IMR-90 (cell line): ENCODE data around the gene KCTD18. TPM values are rescaled to one million over a fixed set of nuclear protein-coding genes. Genes with fewer than 3 reads are reported as not detected.

Experiments used
- ATAC-seq: fragments of 200-7000 bp; cut with Tn5 transposase; 2 replicates; pipeline ENCODE4 v1.9.1; 2020; ENCODE audit warnings: low read depth, mild to moderate bottlenecking, moderate library complexity
- BruUV-seq: library from RNA; stranded (reverse); fragments of 400-500 nt; replicated peaks from 2 replicates; lab custom pipeline; 2021; lab: Mats Ljungman, UMichigan
- CTCF ChIA-PET: fragments of 300-600 bp; formaldehyde crosslinking; extraction: SDS; loops from one replicate; lab custom pipeline; 2021; ENCODE audit warnings: antibody characterized with exemption; lab: Yijun Ruan, JAX
- POLR2A ChIA-PET: fragments of 300-600 bp; sonication (Branson Sonifier 250); formaldehyde crosslinking; loops from one replicate; lab custom pipeline; 2022; ENCODE audit warnings: antibody characterized with exemption; ENCODE audit not compliant: unreplicated experiment; lab: Charles Lee
- DNase-seq: peaks from one replicate; pipeline ENCODE4 v3.0.0; 2013
- H2AFZ ChIP-seq: replicated peaks from 2 replicates; pipeline ENCODE3; 2013; ENCODE audit warnings: low read length, mild to moderate bottlenecking; ENCODE audit not compliant: poor library complexity
- H2AK5ac ChIP-seq: 2 replicates; pipeline ENCODE4 v1.6.1; 2013; ENCODE audit warnings: low read depth, low read length, inconsistent platforms
- H2AK9ac ChIP-seq: replicated peaks from 2 replicates; pipeline ENCODE3; 2013; ENCODE audit warnings: mild to moderate bottlenecking, low read depth, low read length, moderate library complexity; ENCODE audit not compliant: poor library complexity
- H2BK120ac ChIP-seq: 2 replicates; pipeline ENCODE4 v1.6.1; 2013; ENCODE audit warnings: low read depth, low read length, inconsistent platforms
- H2BK15ac ChIP-seq: 3 replicates; pipeline ENCODE4 v1.6.1; 2013; ENCODE audit warnings: low read depth, low read length, inconsistent platforms
- H2BK20ac ChIP-seq: 2 replicates; pipeline ENCODE4 v1.6.1; 2013; ENCODE audit warnings: low read depth, mild to moderate bottlenecking, inconsistent platforms, low read length, moderate library complexity
- H2BK5ac ChIP-seq: 2 replicates; pipeline ENCODE4 v1.6.1; 2013; ENCODE audit warnings: mild to moderate bottlenecking, low read depth, low read length, inconsistent platforms; ENCODE audit not compliant: poor library complexity, severe bottlenecking
- H3K14ac ChIP-seq: replicated peaks from 2 replicates; pipeline ENCODE4 v1.6.1; 2013; ENCODE audit warnings: low read depth, low read length, inconsistent platforms
- H3K18ac ChIP-seq: 2 replicates; pipeline ENCODE4 v1.6.1; 2013; ENCODE audit warnings: low read depth, low read length, control low read depth
- H3K23ac ChIP-seq: 2 replicates; pipeline ENCODE4 v1.6.1; 2013; ENCODE audit warnings: low read depth, low read length, inconsistent platforms
- H3K27ac ChIP-seq: 2 replicates; pipeline ENCODE4 v1.5.1; 2013; ENCODE audit warnings: mild to moderate bottlenecking, control low read depth, low read length; ENCODE audit not compliant: insufficient read depth
- H3K27me3 ChIP-seq: 2 replicates; pipeline ENCODE4 v1.6.1; 2013; ENCODE audit warnings: low read length; ENCODE audit not compliant: control insufficient read depth, insufficient read depth
- H3K36me3 ChIP-seq: 2 replicates; pipeline ENCODE4 v1.6.1; 2013; ENCODE audit warnings: low read length, mixed read lengths; ENCODE audit not compliant: control insufficient read depth, insufficient read depth
- H3K4ac ChIP-seq: 2 replicates; pipeline ENCODE4 v1.6.1; 2013; ENCODE audit warnings: low read depth, low read length, inconsistent platforms
- H3K4me1 ChIP-seq: 2 replicates; pipeline ENCODE4 v1.6.1; 2013; ENCODE audit warnings: low read length, mixed read lengths; ENCODE audit not compliant: control insufficient read depth, insufficient read depth
- H3K4me2 ChIP-seq: 2 replicates; pipeline ENCODE4 v1.6.1; 2013; ENCODE audit warnings: low read depth, mild to moderate bottlenecking, control low read depth, low read length, moderate library complexity
- H3K4me3 ChIP-seq: 2 replicates; pipeline ENCODE4 v1.5.1; 2013; ENCODE audit warnings: low read depth, mild to moderate bottlenecking, control low read depth, low read length, moderate library complexity; ENCODE audit not compliant: insufficient read depth
- H3K56ac ChIP-seq: 2 replicates; pipeline ENCODE4 v1.6.1; 2013; ENCODE audit warnings: low read length, inconsistent platforms; ENCODE audit not compliant: insufficient read depth; ENCODE audit errors: extremely low read depth
- H3K79me1 ChIP-seq, 2 experiments: 2 replicates each; pipeline ENCODE4 v1.6.1; 2013; ENCODE audit warnings: low read length in 2 of 2, inconsistent platforms in 1 of 2, low read depth in 1 of 2
- H3K9ac ChIP-seq: 2 replicates; pipeline ENCODE4 v1.6.1; 2013; ENCODE audit warnings: low read depth, low read length, control low read depth
- H3K9me1 ChIP-seq: 2 replicates; pipeline ENCODE4 v1.6.1; 2013; ENCODE audit warnings: low read length, inconsistent platforms; ENCODE audit not compliant: insufficient read depth
- H3K9me3 ChIP-seq: 2 replicates; pipeline ENCODE4 v1.6.1; 2013; ENCODE audit warnings: low read length; ENCODE audit not compliant: control insufficient read depth, insufficient read depth
- H4K20me1 ChIP-seq: 2 replicates; pipeline ENCODE4 v1.6.1; 2013; ENCODE audit warnings: low read length, inconsistent platforms; ENCODE audit not compliant: insufficient read depth
- H4K5ac ChIP-seq: 2 replicates; pipeline ENCODE4 v1.6.1; 2013; ENCODE audit warnings: mild to moderate bottlenecking, low read depth, low read length, control low read depth
- H4K8ac ChIP-seq, 2 experiments: 2 replicates each; pipeline ENCODE4 v1.6.1; 2013; ENCODE audit warnings: low read depth in 2 of 2, low read length in 2 of 2, control low read depth in 1 of 2, inconsistent platforms in 1 of 2
- H4K91ac ChIP-seq: 2 replicates; pipeline ENCODE4 v1.6.1; 2013; ENCODE audit warnings: low read depth, low read length, inconsistent platforms; ENCODE audit not compliant: insufficient read depth
- BHLHE40 ChIP-seq: fragments of 150-350 bp; IDR thresholded peaks from 2 replicates; pipeline ENCODE4 v1.6.1; 2016; ENCODE audit warnings: mild to moderate bottlenecking, low read depth, low read length
- CEBPB ChIP-seq: IDR thresholded peaks from 2 replicates; pipeline ENCODE4 v1.6.1; 2012; ENCODE audit warnings: low read depth, low read length, improper control_type of control experiment
- CHD1 ChIP-seq: IDR thresholded peaks from 2 replicates; pipeline ENCODE4 v1.6.1; 2012; ENCODE audit warnings: low read depth, low read length, improper control_type of control experiment
- FOS ChIP-seq: fragments of 150-350 bp; IDR thresholded peaks from 2 replicates; pipeline ENCODE4 v1.6.1; 2016; ENCODE audit warnings: low read depth, low read length
- MAFK ChIP-seq: IDR thresholded peaks from 2 replicates; pipeline ENCODE4 v1.6.1; 2012; ENCODE audit warnings: low read depth, low read length, improper control_type of control experiment
- MAZ ChIP-seq: IDR thresholded peaks from 2 replicates; pipeline ENCODE4 v1.6.1; 2012; ENCODE audit warnings: low read depth, mild to moderate bottlenecking, low read length, improper control_type of control experiment, moderate library complexity, borderline replicate concordance
- NFE2L2 ChIP-seq: fragments of 150-350 bp; IDR thresholded peaks from 2 replicates; pipeline ENCODE4 v1.6.1; 2016; ENCODE audit warnings: low read depth, mild to moderate bottlenecking, low read length
- POLR2A ChIP-seq: IDR thresholded peaks from 2 replicates; pipeline ENCODE4 v1.6.1; 2012; ENCODE audit warnings: mild to moderate bottlenecking, low read depth, low read length
- RAD21 ChIP-seq: IDR thresholded peaks from 2 replicates; pipeline ENCODE4 v1.6.1; 2012; ENCODE audit warnings: low read length, improper control_type of control experiment
- RCOR1 ChIP-seq: IDR thresholded peaks from 2 replicates; pipeline ENCODE4 v1.6.1; 2012; ENCODE audit warnings: mild to moderate bottlenecking, low read length, improper control_type of control experiment; ENCODE audit not compliant: insufficient replicate concordance
- RFX5 ChIP-seq: IDR thresholded peaks from 2 replicates; pipeline ENCODE4 v1.8.0; 2012; ENCODE audit warnings: low read depth, mild to moderate bottlenecking, low read length, moderate library complexity
- SMC3 ChIP-seq: fragments of 150-350 bp; IDR thresholded peaks from 2 replicates; pipeline ENCODE4 v1.6.1; 2016; ENCODE audit warnings: low read depth, mild to moderate bottlenecking, antibody characterized with exemption, low read length, moderate library complexity
- WGBS, 2 experiments: methylation state at CpG; one replicate each; pipeline versions ENCODE4 v1.1.5 to v1.1.7; 2013; ENCODE audit warnings: missing lambda C conversion rate in 2 of 2; ENCODE audit not compliant: insufficient read length in 1 of 2; ENCODE audit errors: extremely low coverage in 2 of 2; 5-methylcytosine and 5-hydroxymethylcytosine counted together
- dilution Hi-C: fragments of 300-500 bp; cut with HindIII; formaldehyde crosslinking; loops from one replicate; pipeline ENCODE4 v1.14.3; 2018; ENCODE audit warnings: low sequenced_read_pairs; ENCODE audit not compliant: unreplicated experiment
- in situ Hi-C: fragments of 300-500 bp; cut with MboI; formaldehyde crosslinking; loops from 3 replicates; pipeline ENCODE4 v1.14.3; 2019; ENCODE audit warnings: low sequenced_read_pairs, inconsistent platforms, mixed read lengths
- intact Hi-C: fragments of 100-400 bp; cut with micrococcal nuclease; formaldehyde crosslinking; loops from 2 replicates; pipeline ENCODE4 v1.10.0; 2022
- polyA plus RNA-seq, 3 experiments: library from polyadenylated mRNA; depleted of rRNA; stranded (reverse); fragments of >200 nt; gene quantifications; 2 replicates each; pipeline ENCODE4 v1.2.3, GENCODE V29; 2012; ENCODE audit warnings: low replicate concordance in 1 of 3
- total RNA-seq: library from RNA; depleted of rRNA; stranded (reverse); fragments of >200 nt; gene quantifications from 2 replicates; pipeline ENCODE4 v1.2.3, GENCODE V29; 2012
- TF ChIP-seq, protein P1 (sequence below): fragments of 150-350 bp; IDR thresholded peaks from 2 replicates; pipeline ENCODE4 v1.6.1; 2016; ENCODE audit warnings: low read depth, mild to moderate bottlenecking, low read length, moderate library complexity, borderline replicate concordance
- TF ChIP-seq, protein P2 (sequence below): conservative IDR thresholded peaks from 2 replicates; pipeline ENCODE4 v1.5.1; 2012; ENCODE audit warnings: mild to moderate bottlenecking, low read depth, low read length, improper control_type of control experiment
- TF ChIP-seq, protein P3 (sequence below): fragments of 150-350 bp; IDR thresholded peaks from 2 replicates; pipeline ENCODE4 v1.6.1; 2017; ENCODE audit warnings: mild to moderate bottlenecking, antibody characterized with exemption, low read length, low read depth

The KCTD18 gene
- total and polyA plus RNA-seq, 2 of the 4 experiments (the other 2 are of a cell fraction) = 6.7 to 10.4 TPM

DNA sequence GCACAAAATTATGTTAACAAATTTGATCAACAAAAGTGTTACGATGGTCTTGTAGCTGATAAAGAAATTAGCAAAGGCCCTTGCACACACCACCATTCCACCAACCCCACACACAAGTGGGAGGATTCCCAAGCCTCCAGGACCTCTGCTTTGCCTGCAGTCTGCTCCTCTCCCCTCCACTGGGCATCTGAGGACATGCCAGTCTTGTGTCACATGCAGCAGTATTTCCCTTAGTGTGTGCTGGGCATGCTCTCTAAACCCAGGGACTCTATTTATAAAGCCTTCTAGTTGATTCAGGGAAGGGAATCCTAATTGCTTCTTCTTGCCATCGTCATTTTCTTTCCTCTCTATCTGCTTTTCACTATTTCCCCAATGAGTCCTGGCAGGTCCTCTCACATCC is 53.3 kb downstream of the KCTD18 start:
- DNase-seq (no peak), ATAC-seq (no peak)
- POLR2A ChIA-PET = no interaction called here
- Histone ChIP-seq H3K9me3 (no peaks in the 10 kb centered on the region), H3K56ac (no peak overlapping the region), H2AFZ (no peak overlapping the region), H3K79me1 (peaks cover 12 to 51% of the 10 kb centered on the region in 2 experiments), H3K27me3 (no peaks in the 10 kb centered on the region), H3K27ac (no peak overlapping the region), H3K9me1 (peaks cover 19% of the 10 kb centered on the region), H2AK9ac (no peak overlapping the region), H3K36me3 (peaks cover 20% of the 10 kb centered on the region), H2BK120ac (no peak overlapping the region), H4K20me1 (peaks cover 12% of the 10 kb centered on the region), H3K18ac (no peak overlapping the region), H2AK5ac (no peak overlapping the region), H3K4me1 (peaks cover 10% of the 10 kb centered on the region), H2BK15ac (no peak overlapping the region), H3K4me2 (no peak overlapping the region), H4K91ac (0 out of 2 replicates have a peak overlapping the region, but pooled peaks have one; percentile 16), H4K8ac (no peak overlapping the region), H3K23ac (no peak overlapping the region), H3K4me3 (no peak overlapping the region), H2BK5ac (peak overlapping the region; percentile 47), H3K14ac (no peak overlapping the region), H2BK20ac (no peak overlapping the region), H3K9ac (no peak overlapping the region), H4K5ac (no peak overlapping the region; the same call in 1 of the 2 replicates), H3K4ac (no peak overlapping the region)
- intact Hi-C loops = no loop called here
- in situ Hi-C loops = no loop called here
- TF ChIP-seq SMC3 = no peak
- no peak for TF ChIP-seq FOS
- no peak for TF ChIP-seq BHLHE40
- no peak for TF ChIP-seq POLR2A
- TF ChIP-seq CHD1 = no peak
- TF ChIP-seq RFX5 = no peak
- TF ChIP-seq, protein P1, sequence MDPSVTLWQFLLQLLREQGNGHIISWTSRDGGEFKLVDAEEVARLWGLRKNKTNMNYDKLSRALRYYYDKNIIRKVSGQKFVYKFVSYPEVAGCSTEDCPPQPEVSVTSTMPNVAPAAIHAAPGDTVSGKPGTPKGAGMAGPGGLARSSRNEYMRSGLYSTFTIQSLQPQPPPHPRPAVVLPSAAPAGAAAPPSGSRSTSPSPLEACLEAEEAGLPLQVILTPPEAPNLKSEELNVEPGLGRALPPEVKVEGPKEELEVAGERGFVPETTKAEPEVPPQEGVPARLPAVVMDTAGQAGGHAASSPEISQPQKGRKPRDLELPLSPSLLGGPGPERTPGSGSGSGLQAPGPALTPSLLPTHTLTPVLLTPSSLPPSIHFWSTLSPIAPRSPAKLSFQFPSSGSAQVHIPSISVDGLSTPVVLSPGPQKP = no peak
- TF ChIP-seq MAZ = no peak
- no peak for TF ChIP-seq RAD21
- no peak for TF ChIP-seq MAFK
- TF ChIP-seq CEBPB = no peak
- no peak for TF ChIP-seq NFE2L2
- TF ChIP-seq, protein P2, sequence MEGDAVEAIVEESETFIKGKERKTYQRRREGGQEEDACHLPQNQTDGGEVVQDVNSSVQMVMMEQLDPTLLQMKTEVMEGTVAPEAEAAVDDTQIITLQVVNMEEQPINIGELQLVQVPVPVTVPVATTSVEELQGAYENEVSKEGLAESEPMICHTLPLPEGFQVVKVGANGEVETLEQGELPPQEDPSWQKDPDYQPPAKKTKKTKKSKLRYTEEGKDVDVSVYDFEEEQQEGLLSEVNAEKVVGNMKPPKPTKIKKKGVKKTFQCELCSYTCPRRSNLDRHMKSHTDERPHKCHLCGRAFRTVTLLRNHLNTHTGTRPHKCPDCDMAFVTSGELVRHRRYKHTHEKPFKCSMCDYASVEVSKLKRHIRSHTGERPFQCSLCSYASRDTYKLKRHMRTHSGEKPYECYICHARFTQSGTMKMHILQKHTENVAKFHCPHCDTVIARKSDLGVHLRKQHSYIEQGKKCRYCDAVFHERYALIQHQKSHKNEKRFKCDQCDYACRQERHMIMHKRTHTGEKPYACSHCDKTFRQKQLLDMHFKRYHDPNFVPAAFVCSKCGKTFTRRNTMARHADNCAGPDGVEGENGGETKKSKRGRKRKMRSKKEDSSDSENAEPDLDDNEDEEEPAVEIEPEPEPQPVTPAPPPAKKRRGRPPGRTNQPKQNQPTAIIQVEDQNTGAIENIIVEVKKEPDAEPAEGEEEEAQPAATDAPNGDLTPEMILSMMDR = no peak
- no peak for TF ChIP-seq RCOR1
- TF ChIP-seq, protein P3, sequence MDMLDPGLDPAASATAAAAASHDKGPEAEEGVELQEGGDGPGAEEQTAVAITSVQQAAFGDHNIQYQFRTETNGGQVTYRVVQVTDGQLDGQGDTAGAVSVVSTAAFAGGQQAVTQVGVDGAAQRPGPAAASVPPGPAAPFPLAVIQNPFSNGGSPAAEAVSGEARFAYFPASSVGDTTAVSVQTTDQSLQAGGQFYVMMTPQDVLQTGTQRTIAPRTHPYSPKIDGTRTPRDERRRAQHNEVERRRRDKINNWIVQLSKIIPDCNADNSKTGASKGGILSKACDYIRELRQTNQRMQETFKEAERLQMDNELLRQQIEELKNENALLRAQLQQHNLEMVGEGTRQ = no peak
- CTCF ChIA-PET = interaction anchor here (1.2 kb wide), 1 partner anchor 9 kb away, joined by 3 read pairs; no protein-coding TSS in a partner anchor
- no TSS peak for BruUV-seq
- dilution Hi-C loops = no loop called here
- no CpG with 5 or more reads among the region's 2 CpGs for WGBS, 2 experiments
